ENCODE results near the gene SCG5.
A peak's percentile ranks its signal among the peaks of the same experiment; 100 is the strongest.

The SCG5 gene

GRCh38 chr15:32729700-32730395, 88.3 kb downstream of the SCG5 start:
- DNase-seq, result no peak

- DNase-seq, result peak; percentile 33
Measured at GRCh38 chr15:32730677-32731654, 89.5 kb downstream of the SCG5 start.

GRCh38 chr15:32732574-32733157, 91.2 kb downstream of the SCG5 start:
- no peak for DNase-seq

GRCh38 chr15:32733281-32733680, 91.8 kb downstream of the SCG5 start:
- DNase-seq, result no peak

- DNase-seq, result no peak
Measured at GRCh38 chr15:32735989-32736700, 94.6 kb downstream of the SCG5 start.

GRCh38 chr15:32736701-32737061, 95.2 kb downstream of the SCG5 start:
- no peak for DNase-seq

- no peak for DNase-seq
Measured at GRCh38 chr15:32737304-32737703, 95.8 kb downstream of the SCG5 start.

- no peak for DNase-seq
Measured at GRCh38 chr15:32738666-32739065, 97.2 kb downstream of the SCG5 start.

GRCh38 chr15:32739522-32740063, 98.1 kb downstream of the SCG5 start:
- DNase-seq, result no peak

GRCh38 chr15:32743411-32744140, 102.1 kb downstream of the SCG5 start:
- no peak for DNase-seq

- DNase-seq, result no peak
Measured at GRCh38 chr15:32746116-32746857, 104.8 kb downstream of the SCG5 start.
